Measurements from ENCODE around the gene DNALI1.

DNA sequence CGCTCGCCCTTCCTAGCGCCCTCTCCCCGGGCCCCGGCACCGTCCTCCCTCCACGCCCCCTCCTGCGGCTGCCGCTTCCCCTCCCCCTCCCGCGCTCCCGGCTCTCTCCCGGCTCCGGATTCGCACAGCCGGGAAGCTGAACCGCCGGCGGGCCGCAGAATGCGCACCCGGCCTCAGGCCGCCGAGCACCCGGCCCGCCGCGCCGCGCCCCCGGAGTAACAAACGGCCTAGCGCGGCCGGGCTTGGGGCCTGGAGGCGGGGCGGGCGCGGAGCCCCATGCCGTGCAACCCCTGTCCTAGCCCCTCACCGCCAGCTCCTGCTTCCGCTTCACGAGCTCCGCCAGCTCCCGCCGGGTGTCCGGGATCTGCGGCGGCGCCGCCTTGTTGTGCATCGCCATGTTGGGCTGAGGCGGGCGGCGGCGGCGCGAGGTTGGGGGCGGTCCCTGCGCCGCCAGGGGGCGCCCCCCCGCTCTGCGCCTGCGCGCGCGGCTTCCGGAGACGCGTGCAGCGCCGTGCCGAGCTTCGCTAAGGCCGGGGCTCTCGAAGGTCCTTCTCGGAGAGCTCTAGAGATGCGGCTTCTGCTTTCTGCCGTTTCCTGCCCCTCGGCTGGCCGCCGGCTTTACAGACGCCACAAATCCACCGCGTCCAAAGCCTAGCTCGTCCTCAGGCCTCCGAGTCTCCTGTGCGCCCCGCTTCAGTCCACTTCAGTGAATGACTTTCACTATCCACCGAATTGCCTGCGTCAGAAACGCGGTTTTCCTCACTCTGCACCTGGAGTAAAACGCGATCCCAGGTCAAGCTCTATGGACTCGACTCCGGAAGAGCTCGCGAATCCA, 42.2 kb upstream of the DNALI1 start, which contains the start of gene MEAF6:
- TF ChIP-seq, protein P1, sequence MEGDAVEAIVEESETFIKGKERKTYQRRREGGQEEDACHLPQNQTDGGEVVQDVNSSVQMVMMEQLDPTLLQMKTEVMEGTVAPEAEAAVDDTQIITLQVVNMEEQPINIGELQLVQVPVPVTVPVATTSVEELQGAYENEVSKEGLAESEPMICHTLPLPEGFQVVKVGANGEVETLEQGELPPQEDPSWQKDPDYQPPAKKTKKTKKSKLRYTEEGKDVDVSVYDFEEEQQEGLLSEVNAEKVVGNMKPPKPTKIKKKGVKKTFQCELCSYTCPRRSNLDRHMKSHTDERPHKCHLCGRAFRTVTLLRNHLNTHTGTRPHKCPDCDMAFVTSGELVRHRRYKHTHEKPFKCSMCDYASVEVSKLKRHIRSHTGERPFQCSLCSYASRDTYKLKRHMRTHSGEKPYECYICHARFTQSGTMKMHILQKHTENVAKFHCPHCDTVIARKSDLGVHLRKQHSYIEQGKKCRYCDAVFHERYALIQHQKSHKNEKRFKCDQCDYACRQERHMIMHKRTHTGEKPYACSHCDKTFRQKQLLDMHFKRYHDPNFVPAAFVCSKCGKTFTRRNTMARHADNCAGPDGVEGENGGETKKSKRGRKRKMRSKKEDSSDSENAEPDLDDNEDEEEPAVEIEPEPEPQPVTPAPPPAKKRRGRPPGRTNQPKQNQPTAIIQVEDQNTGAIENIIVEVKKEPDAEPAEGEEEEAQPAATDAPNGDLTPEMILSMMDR (conservative IDR thresholded peaks at IDR 0.05; ENCODE audit: low read depth, low read length), result peak; percentile 54
- TF ChIP-seq EZH2 (IDR thresholded peaks at IDR 0.05; ENCODE audit: borderline replicate concordance, low read depth, low read length, poor library complexity, severe bottlenecking), result no peak

Measured in A673 (cell line).